IPS-15b (cell line): ENCODE measurements around the gene DAND5.

Experiments used
- H3K27me3 ChIP-seq: one replicate; pipeline ENCODE4 v1.6.1; 2013; ENCODE audit warnings: low read length; ENCODE audit not compliant: control insufficient read depth, insufficient read depth
- H3K36me3 ChIP-seq: one replicate; pipeline ENCODE4 v1.6.1; 2013; ENCODE audit warnings: low read length; ENCODE audit not compliant: control insufficient read depth, insufficient read depth
- H3K4me1 ChIP-seq: one replicate; pipeline ENCODE4 v1.6.1; 2013; ENCODE audit warnings: mild to moderate bottlenecking, low read length; ENCODE audit not compliant: control insufficient read depth, insufficient read depth
- H3K4me3 ChIP-seq: one replicate; pipeline ENCODE4 v1.5.1; 2013; ENCODE audit warnings: low read depth, low read length
- H3K9ac ChIP-seq: one replicate; pipeline ENCODE4 v1.6.1; 2013; ENCODE audit warnings: low read depth, mild to moderate bottlenecking, low read length
- H3K9me3 ChIP-seq: one replicate; pipeline ENCODE4 v1.6.1; 2013; ENCODE audit warnings: mild to moderate bottlenecking, low read length; ENCODE audit not compliant: control insufficient read depth, insufficient read depth

The DAND5 gene

GRCh38 chr19:13001502-13002165, 32.3 kb downstream of the DAND5 start:
- H3K36me3 ChIP-seq: no peaks in the 10 kb centered on the region
- H3K27me3 ChIP-seq: peaks cover 76% of the 10 kb centered on the region
- no peaks in the 10 kb centered on the region for H3K9me3 ChIP-seq
- no peaks in the 10 kb centered on the region for H3K4me1 ChIP-seq
- no peak overlapping the region for H3K9ac ChIP-seq
- no peak overlapping the region for H3K4me3 ChIP-seq

GRCh38 chr19:13002166-13002898, 33.0 kb downstream of the DAND5 start:
- Histone ChIP-seq H3K36me3 (no peaks in the 10 kb centered on the region), H3K4me1 (no peaks in the 10 kb centered on the region), H3K9me3 (no peaks in the 10 kb centered on the region), H3K4me3 (no peak overlapping the region), H3K9ac (no peak overlapping the region), H3K27me3 (peaks cover 70% of the 10 kb centered on the region)

- no peaks in the 10 kb centered on the region for H3K4me1 ChIP-seq
- no peak overlapping the region for H3K9ac ChIP-seq
- H3K4me3 ChIP-seq: no peak overlapping the region
- no peaks in the 10 kb centered on the region for H3K36me3 ChIP-seq
- H3K9me3 ChIP-seq: no peaks in the 10 kb centered on the region
- H3K27me3 ChIP-seq: peaks cover 70% of the 10 kb centered on the region
Measured at GRCh38 chr19:13003081-13003480, 33.7 kb downstream of the DAND5 start.

GRCh38 chr19:13004273-13004672, 34.9 kb downstream of the DAND5 start:
- H3K9ac ChIP-seq: no peak overlapping the region
- H3K4me3 ChIP-seq: no peak overlapping the region
- no peaks in the 10 kb centered on the region for H3K9me3 ChIP-seq
- H3K4me1 ChIP-seq: no peaks in the 10 kb centered on the region
- peaks cover 73% of the 10 kb centered on the region for H3K27me3 ChIP-seq
- H3K36me3 ChIP-seq: no peaks in the 10 kb centered on the region

- Histone ChIP-seq H3K36me3 (no peaks in the 10 kb centered on the region), H3K4me3 (no peak overlapping the region), H3K9ac (no peak overlapping the region), H3K4me1 (no peaks in the 10 kb centered on the region), H3K27me3 (peaks cover 73% of the 10 kb centered on the region), H3K9me3 (no peaks in the 10 kb centered on the region)
Measured at GRCh38 chr19:13005253-13005652, 35.9 kb downstream of the DAND5 start.

GRCh38 chr19:13005861-13006370, 36.5 kb downstream of the DAND5 start:
- Histone ChIP-seq H3K9ac (no peak overlapping the region), H3K4me3 (no peak overlapping the region), H3K9me3 (no peaks in the 10 kb centered on the region), H3K36me3 (no peaks in the 10 kb centered on the region), H3K27me3 (peaks cover 75% of the 10 kb centered on the region), H3K4me1 (no peaks in the 10 kb centered on the region)

GRCh38 chr19:13006431-13007281, 37.3 kb downstream of the DAND5 start:
- H3K9ac ChIP-seq: no peak overlapping the region
- no peaks in the 10 kb centered on the region for H3K4me1 ChIP-seq
- H3K36me3 ChIP-seq: no peaks in the 10 kb centered on the region
- H3K9me3 ChIP-seq: no peaks in the 10 kb centered on the region
- H3K27me3 ChIP-seq: peaks cover 76% of the 10 kb centered on the region
- H3K4me3 ChIP-seq: no peak overlapping the region

- Histone ChIP-seq H3K27me3 (peaks cover 84% of the 10 kb centered on the region), H3K36me3 (no peaks in the 10 kb centered on the region), H3K4me3 (no peak overlapping the region)
Measured at GRCh38 chr19:13007292-13008045, 38.1 kb downstream of the DAND5 start.

GRCh38 chr19:13008926-13009787, 39.8 kb downstream of the DAND5 start:
- Histone ChIP-seq H3K4me1 (no peaks in the 10 kb centered on the region), H3K9ac (no peak overlapping the region), H3K27me3 (peaks cover 87% of the 10 kb centered on the region), H3K4me3 (peak overlapping the region; percentile 50), H3K36me3 (no peaks in the 10 kb centered on the region), H3K9me3 (no peaks in the 10 kb centered on the region)

More at GRCh38 chr19:13007292-13008045, 38.1 kb downstream of the DAND5 start:
- Histone ChIP-seq H3K4me1 (no peaks in the 10 kb centered on the region), H3K9ac (no peak overlapping the region), H3K9me3 (no peaks in the 10 kb centered on the region)

- H3K36me3 ChIP-seq: no peaks in the 10 kb centered on the region
Measured at GRCh38 chr19:13010038-13010991, 40.9 kb downstream of the DAND5 start.

More at GRCh38 chr19:13010038-13010991, 40.9 kb downstream of the DAND5 start:
- H3K4me1 ChIP-seq: no peaks in the 10 kb centered on the region
- H3K9me3 ChIP-seq: no peaks in the 10 kb centered on the region
- H3K27me3 ChIP-seq: peaks cover 90% of the 10 kb centered on the region
- H3K4me3 ChIP-seq: peak overlapping the region; percentile 50
- no peak overlapping the region for H3K9ac ChIP-seq
